GM12878 (cell line): ENCODE results near the gene CARM1. TPM values are rescaled to one million over a fixed set of nuclear protein-coding genes. Genes with fewer than 3 reads are reported as not detected.

Experiments
- CBX3 ChIP-seq: fragments of 200-600 bp; sonication (generic); IDR thresholded peaks from 2 replicates; pipeline ENCODE4 v1.6.1; 2016; ENCODE audit warnings: low read depth, borderline replicate concordance
- GATAD2B ChIP-seq: fragments of 450-650 bp; conservative IDR thresholded peaks from 2 replicates; pipeline ENCODE4 v1.6.1; 2017; ENCODE audit warnings: low read depth, mild to moderate bottlenecking, moderate library complexity
- HDAC6 ChIP-seq: fragments of 200-600 bp; sonication (generic); IDR thresholded peaks from one replicate; pipeline ENCODE4 v1.8.0; 2017; ENCODE audit warnings: antibody characterized with exemption; ENCODE audit not compliant: unreplicated experiment
- KLF5 ChIP-seq: fragments of 450-650 bp; IDR thresholded peaks from 2 replicates; pipeline ENCODE4 v1.6.1; 2014; ENCODE audit warnings: mild to moderate bottlenecking; ENCODE audit not compliant: partially characterized antibody
- LARP7 ChIP-seq: fragments of 450-650 bp; IDR thresholded peaks from 2 replicates; pipeline ENCODE4 v1.6.1; 2017; ENCODE audit warnings: mild to moderate bottlenecking
- NFYB ChIP-seq: IDR thresholded peaks from 2 replicates; pipeline ENCODE4 v1.6.1; 2011; ENCODE audit warnings: low read depth, mild to moderate bottlenecking, low read length, improper control_type of control experiment, moderate library complexity; ENCODE audit not compliant: insufficient read depth
- PAX5 ChIP-seq: IDR thresholded peaks from 2 replicates; pipeline ENCODE4 v1.6.1; 2011; ENCODE audit warnings: low read depth, low read length, borderline replicate concordance
- PAX8 ChIP-seq: fragments of 450-650 bp; IDR thresholded peaks from 2 replicates; pipeline ENCODE4 v1.6.1; 2017; ENCODE audit warnings: mild to moderate bottlenecking, moderate library complexity
- POLR2AphosphoS2 ChIP-seq: IDR thresholded peaks from 2 replicates; pipeline ENCODE4 v1.6.1; 2011; ENCODE audit warnings: low read depth, mild to moderate bottlenecking, low read length, improper control_type of control experiment, moderate library complexity
- SMAD5 ChIP-seq: IDR thresholded peaks from 2 replicates; pipeline ENCODE4 v1.6.1; 2016; ENCODE audit warnings: antibody characterized with exemption, low read depth
- SMARCA5 ChIP-seq: fragments of 450-650 bp; IDR thresholded peaks from 2 replicates; pipeline ENCODE4 v1.6.1; 2017; ENCODE audit warnings: mild to moderate bottlenecking
- SREBF2 ChIP-seq: IDR thresholded peaks from 2 replicates; pipeline ENCODE4 v1.6.1; 2012; ENCODE audit warnings: mild to moderate bottlenecking, low read length
- SRF ChIP-seq, 2 experiments: IDR thresholded peaks; 2 replicates each; pipeline ENCODE4 v1.6.1; 2011; ENCODE audit warnings: low read depth in 2 of 2, low read length in 2 of 2, mild to moderate bottlenecking in 1 of 2, moderate library complexity in 1 of 2
- SUPT20H ChIP-seq: IDR thresholded peaks from 2 replicates; pipeline ENCODE4 v1.6.1; 2011; ENCODE audit warnings: low read depth, mild to moderate bottlenecking, low read length, moderate library complexity, borderline replicate concordance; ENCODE audit not compliant: control insufficient read depth
- TAF1 ChIP-seq: IDR thresholded peaks from 2 replicates; pipeline ENCODE4 v1.6.1; 2011; ENCODE audit warnings: mild to moderate bottlenecking, low read depth, low read length, borderline replicate concordance
- YY1 ChIP-seq: IDR thresholded peaks from 2 replicates; pipeline ENCODE4 v1.6.1; 2011; ENCODE audit warnings: low read depth, mild to moderate bottlenecking, low read length
- polyA plus RNA-seq, 11 experiments: library from polyadenylated mRNA; depleted of rRNA in 4 of 11; unstranded in 6 of 11; stranded (reverse) in 5 of 11; fragments of >200 nt; fragmentation: Nextera tagmentation in 4 of 11; fragmentation: Illumina TruSeq in 1 of 11; extraction: Ambion mirVana in 4 of 11; extraction: Trizol in 1 of 11; gene quantifications; 1 replicate in 1 of 11; 2 replicates in 10 of 11; pipeline versions ENCODE4 v1.2.1 to v1.2.3, GENCODE V29; 2011 to 2016; ENCODE audit warnings: inconsistent platforms in 2 of 11, missing spikeins in 2 of 11, low read depth in 1 of 11
- total RNA-seq, 4 experiments: library from RNA; depleted of rRNA in 3 of 4; stranded (reverse); fragments of >200 nt in 3 of 4; fragmentation: Illumina TruSeq in 1 of 4; extraction: Trizol in 1 of 4; gene quantifications; 2 replicates each; pipeline versions ENCODE4 v1.2.1 to v1.2.3, GENCODE V29; 2013 to 2021
- TF ChIP-seq, protein P1 (sequence below): fragments of 450-650 bp; IDR thresholded peaks from 2 replicates; pipeline ENCODE4 v1.6.1; 2017; ENCODE audit warnings: antibody characterized with exemption, mild to moderate bottlenecking, moderate library complexity
- TF ChIP-seq, protein P2 (sequence below): fragments of 450-650 bp; IDR thresholded peaks from 2 replicates; pipeline ENCODE4 v1.6.1; 2017; ENCODE audit warnings: mild to moderate bottlenecking
- TF ChIP-seq, protein P3 (sequence below): IDR thresholded peaks from 2 replicates; pipeline ENCODE4 v1.6.1; 2011; ENCODE audit warnings: borderline replicate concordance, low read depth, mild to moderate bottlenecking, moderate library complexity, low read length; ENCODE audit not compliant: insufficient read depth, poor library complexity, severe bottlenecking
- TF ChIP-seq, protein P4 (sequence below): fragments of 450-650 bp; IDR thresholded peaks from 2 replicates; pipeline ENCODE4 v1.6.1; 2017; ENCODE audit warnings: low read depth, mild to moderate bottlenecking, moderate library complexity

CARM1 gene
- total and polyA plus RNA-seq, 10 of the 15 experiments (the other 5 are each of a cell fraction or from before 2014, with no cell fraction given) = 0.45 to 116 (median 39.7) TPM

DNA sequence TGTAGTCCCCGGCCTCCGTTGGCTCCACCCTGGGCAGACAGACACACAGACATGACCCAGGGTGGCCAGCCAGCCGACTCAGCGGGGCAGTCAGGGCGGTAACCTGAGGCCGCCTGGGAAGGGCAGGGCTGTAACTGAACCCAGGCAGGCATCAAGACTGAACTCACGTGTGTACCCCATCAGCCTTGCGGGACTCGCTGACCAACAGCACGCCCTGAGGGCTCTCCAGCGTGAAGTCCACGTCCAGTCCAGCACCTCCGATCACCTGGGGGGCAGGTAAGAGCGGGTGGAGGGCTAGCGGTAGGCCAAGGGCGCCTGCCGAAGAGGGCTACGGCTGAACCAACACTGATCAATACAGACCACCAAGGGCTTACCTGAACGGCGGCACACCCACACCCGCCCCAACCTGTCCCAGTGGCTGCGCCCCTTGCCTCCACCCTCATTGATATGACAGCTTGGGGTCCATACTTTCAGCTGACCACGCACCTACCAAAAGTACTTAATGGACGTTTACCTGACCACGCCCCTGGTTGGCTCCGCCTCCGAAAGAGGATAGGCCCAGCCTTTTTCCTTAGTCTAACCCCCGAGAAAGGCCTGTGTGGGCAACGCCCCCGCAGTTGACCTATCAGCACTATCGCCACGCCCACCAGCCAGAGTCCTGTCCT, 36.1 kb upstream of the CARM1 start (continued):
- TF ChIP-seq, protein P1, sequence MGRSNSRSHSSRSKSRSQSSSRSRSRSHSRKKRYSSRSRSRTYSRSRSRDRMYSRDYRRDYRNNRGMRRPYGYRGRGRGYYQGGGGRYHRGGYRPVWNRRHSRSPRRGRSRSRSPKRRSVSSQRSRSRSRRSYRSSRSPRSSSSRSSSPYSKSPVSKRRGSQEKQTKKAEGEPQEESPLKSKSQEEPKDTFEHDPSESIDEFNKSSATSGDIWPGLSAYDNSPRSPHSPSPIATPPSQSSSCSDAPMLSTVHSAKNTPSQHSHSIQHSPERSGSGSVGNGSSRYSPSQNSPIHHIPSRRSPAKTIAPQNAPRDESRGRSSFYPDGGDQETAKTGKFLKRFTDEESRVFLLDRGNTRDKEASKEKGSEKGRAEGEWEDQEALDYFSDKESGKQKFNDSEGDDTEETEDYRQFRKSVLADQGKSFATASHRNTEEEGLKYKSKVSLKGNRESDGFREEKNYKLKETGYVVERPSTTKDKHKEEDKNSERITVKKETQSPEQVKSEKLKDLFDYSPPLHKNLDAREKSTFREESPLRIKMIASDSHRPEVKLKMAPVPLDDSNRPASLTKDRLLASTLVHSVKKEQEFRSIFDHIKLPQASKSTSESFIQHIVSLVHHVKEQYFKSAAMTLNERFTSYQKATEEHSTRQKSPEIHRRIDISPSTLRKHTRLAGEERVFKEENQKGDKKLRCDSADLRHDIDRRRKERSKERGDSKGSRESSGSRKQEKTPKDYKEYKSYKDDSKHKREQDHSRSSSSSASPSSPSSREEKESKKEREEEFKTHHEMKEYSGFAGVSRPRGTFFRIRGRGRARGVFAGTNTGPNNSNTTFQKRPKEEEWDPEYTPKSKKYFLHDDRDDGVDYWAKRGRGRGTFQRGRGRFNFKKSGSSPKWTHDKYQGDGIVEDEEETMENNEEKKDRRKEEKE = no peak
- TF ChIP-seq, protein P2, sequence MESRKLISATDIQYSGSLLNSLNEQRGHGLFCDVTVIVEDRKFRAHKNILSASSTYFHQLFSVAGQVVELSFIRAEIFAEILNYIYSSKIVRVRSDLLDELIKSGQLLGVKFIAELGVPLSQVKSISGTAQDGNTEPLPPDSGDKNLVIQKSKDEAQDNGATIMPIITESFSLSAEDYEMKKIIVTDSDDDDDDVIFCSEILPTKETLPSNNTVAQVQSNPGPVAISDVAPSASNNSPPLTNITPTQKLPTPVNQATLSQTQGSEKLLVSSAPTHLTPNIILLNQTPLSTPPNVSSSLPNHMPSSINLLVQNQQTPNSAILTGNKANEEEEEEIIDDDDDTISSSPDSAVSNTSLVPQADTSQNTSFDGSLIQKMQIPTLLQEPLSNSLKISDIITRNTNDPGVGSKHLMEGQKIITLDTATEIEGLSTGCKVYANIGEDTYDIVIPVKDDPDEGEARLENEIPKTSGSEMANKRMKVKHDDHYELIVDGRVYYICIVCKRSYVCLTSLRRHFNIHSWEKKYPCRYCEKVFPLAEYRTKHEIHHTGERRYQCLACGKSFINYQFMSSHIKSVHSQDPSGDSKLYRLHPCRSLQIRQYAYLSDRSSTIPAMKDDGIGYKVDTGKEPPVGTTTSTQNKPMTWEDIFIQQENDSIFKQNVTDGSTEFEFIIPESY = 0 out of 2 replicates have a peak, but pooled peaks have one; percentile 51
- no peak for TF ChIP-seq PAX8
- no peak for TF ChIP-seq SMAD5
- TF ChIP-seq NFYB = peak; percentile 79
- TF ChIP-seq SREBF2 = no peak
- TF ChIP-seq HDAC6 = no peak
- no peak for TF ChIP-seq SRF (IDR thresholded peaks at IDR 0.05; ENCODE audit: low read depth in 2 of 2, low read length in 2 of 2)
- TF ChIP-seq, protein P3, sequence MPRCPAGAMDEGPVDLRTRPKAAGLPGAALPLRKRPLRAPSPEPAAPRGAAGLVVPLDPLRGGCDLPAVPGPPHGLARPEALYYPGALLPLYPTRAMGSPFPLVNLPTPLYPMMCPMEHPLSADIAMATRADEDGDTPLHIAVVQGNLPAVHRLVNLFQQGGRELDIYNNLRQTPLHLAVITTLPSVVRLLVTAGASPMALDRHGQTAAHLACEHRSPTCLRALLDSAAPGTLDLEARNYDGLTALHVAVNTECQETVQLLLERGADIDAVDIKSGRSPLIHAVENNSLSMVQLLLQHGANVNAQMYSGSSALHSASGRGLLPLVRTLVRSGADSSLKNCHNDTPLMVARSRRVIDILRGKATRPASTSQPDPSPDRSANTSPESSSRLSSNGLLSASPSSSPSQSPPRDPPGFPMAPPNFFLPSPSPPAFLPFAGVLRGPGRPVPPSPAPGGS = no peak
- TF ChIP-seq GATAD2B = 0 out of 2 replicates have a peak, but pooled peaks have one; percentile 19
- TF ChIP-seq LARP7 = peak; percentile 69; the same call in 1 of the 2 replicates
- peak; percentile 86 for TF ChIP-seq SMARCA5
- no peak for TF ChIP-seq SUPT20H
- TF ChIP-seq, protein P4, sequence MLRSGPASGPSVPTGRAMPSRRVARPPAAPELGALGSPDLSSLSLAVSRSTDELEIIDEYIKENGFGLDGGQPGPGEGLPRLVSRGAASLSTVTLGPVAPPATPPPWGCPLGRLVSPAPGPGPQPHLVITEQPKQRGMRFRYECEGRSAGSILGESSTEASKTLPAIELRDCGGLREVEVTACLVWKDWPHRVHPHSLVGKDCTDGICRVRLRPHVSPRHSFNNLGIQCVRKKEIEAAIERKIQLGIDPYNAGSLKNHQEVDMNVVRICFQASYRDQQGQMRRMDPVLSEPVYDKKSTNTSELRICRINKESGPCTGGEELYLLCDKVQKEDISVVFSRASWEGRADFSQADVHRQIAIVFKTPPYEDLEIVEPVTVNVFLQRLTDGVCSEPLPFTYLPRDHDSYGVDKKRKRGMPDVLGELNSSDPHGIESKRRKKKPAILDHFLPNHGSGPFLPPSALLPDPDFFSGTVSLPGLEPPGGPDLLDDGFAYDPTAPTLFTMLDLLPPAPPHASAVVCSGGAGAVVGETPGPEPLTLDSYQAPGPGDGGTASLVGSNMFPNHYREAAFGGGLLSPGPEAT = no peak
- no peak for TF ChIP-seq PAX5
- TF ChIP-seq TAF1 = no peak
- 0 out of 2 replicates have a peak, but pooled peaks have one; percentile 17 for TF ChIP-seq YY1
- TF ChIP-seq POLR2AphosphoS2 = no peak
- no peak for TF ChIP-seq CBX3
- TF ChIP-seq KLF5 = no peak
